Measurements from ENCODE around the gene MTMR11. TPM values are rescaled to one million over a fixed set of nuclear protein-coding genes. Genes with fewer than 3 reads are reported as not detected.

Gene MTMR11, protein sequence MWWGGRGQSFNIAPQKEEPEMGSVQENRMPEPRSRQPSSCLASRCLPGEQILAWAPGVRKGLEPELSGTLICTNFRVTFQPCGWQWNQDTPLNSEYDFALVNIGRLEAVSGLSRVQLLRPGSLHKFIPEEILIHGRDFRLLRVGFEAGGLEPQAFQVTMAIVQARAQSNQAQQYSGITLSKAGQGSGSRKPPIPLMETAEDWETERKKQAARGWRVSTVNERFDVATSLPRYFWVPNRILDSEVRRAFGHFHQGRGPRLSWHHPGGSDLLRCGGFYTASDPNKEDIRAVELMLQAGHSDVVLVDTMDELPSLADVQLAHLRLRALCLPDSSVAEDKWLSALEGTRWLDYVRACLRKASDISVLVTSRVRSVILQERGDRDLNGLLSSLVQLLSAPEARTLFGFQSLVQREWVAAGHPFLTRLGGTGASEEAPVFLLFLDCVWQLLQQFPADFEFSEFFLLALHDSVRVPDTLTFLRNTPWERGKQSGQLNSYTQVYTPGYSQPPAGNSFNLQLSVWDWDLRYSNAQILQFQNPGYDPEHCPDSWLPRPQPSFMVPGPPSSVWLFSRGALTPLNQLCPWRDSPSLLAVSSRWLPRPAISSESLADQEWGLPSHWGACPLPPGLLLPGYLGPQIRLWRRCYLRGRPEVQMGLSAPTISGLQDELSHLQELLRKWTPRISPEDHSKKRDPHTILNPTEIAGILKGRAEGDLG
- total RNA-seq (5.6 and 14.0 TPM in 2 replicates), polyA plus RNA-seq (14.5 and 17.5 TPM in 2 replicates), polyA minus RNA-seq (ENCODE audit: low replicate concordance) (24.2 and 42.0 TPM in 2 replicates)
- polyA plus RNA-seq (2012): 9.8 and 11.7 TPM in 2 replicates

DNA sequence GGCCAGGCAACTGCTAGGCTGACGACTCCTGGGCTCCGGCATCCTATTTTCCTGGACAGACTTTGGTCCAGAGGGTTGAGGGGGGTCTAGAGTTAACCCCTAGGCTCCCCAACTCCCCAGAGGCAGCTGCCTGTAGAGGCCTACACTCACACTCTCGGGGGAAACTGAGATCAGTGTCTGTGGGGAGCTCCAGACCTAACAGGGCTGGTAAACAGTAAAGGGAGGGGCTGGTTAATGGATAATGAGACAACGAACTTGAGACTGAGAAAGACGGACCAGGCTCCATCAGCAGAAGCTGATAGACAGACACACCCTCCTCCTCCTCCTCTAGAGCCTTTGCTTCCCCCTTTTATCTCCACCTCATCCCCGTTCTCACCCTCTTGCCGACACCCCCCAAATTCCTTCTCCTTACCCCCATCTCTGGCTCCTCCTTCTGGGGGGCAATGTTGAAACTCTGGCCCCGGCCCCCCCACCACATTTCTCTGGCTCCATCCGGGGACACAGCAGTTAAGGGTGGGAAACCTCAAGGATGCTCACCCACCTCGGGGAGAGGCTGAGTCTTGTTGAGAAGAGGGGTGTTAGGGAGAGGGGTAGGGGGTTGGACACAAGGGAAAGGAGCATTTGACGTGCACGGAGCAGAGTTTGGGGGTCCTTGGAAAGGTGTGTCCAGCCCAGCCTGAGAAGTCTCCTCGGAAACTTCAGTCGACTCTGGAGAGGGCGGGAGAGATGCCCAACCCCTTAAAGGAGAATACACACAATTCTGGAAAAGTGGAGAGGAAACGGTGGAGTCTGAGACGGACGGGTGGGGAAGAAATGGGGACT, at the start of gene MTMR11:
Gene MTMR11 (minus strand): TSS at position 710 of the 822 bp plus-strand sequence. CDS start 232 bp downstream, at position 478.
- peak within 1 kb of the TSS; percentile 86 for H2AFZ ChIP-seq (ENCODE audit: low read length)
- H3K27ac ChIP-seq (ENCODE audit: insufficient read depth, low read length): peak within 1 kb of the TSS; percentile 49
- peak; percentile 44 to 52 for DNase-seq (ENCODE audit: low read depth in 2 of 2)

DNA sequence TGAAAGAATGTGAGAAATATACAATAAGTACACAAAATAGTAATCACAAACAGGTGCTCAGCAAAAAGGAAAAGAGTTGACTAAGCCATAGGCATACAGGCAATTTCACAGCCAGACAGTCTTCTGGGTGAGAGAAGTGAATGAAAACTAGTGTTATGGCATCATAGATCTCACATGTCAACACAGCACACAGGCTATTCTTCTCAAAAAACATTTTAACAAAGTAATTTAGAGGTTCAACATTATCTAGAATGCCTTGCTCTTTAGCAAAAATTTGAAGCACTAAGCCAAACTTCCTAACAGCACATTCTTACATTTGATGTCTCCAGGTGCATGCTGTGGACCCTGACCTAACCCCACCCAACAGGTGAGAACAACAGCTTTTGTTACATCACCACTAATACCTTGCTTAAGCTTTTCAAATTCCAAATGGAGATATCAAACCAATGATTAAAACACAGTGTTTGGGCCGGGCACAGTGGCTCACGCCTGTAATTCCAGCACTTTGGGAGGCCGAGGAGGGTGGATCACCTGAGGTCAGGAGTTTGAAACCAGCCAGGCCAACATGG, 43.4 kb upstream of the MTMR11 start:
- H3K9me3 ChIP-seq (ENCODE audit: control insufficient read depth, insufficient read depth, low read depth, low read length): no peaks in the 10 kb centered on the region
- H3K36me3 ChIP-seq (ENCODE audit: control insufficient read depth, insufficient read depth, low read length): peaks cover 3% of the 10 kb centered on the region
- H2AFZ ChIP-seq (ENCODE audit: low read length): no peak overlapping the region
- DNase-seq (ENCODE audit: low read depth in 2 of 2): no peak
- H3K4me3 ChIP-seq (replicated peaks in 1 of 4; ENCODE audit: control extremely low read depth in 1 of 4, insufficient read depth in 1 of 4, low read depth in 3 of 4, low read length in 4 of 4): no peak overlapping the region
- no peaks in the 10 kb centered on the region for H3K27me3 ChIP-seq (ENCODE audit: control insufficient read depth, insufficient read depth, low read length)
- H3K4me1 ChIP-seq (ENCODE audit: control insufficient read depth, extremely low read depth, insufficient read depth, low read length): peaks cover 2% of the 10 kb centered on the region
- H3K79me2 ChIP-seq (ENCODE audit: control insufficient read depth, insufficient read depth, low read length): peaks cover 47% of the 10 kb centered on the region
- H3K4me2 ChIP-seq (ENCODE audit: extremely low read depth, insufficient read depth, low read length): no peak overlapping the region
- H4K20me1 ChIP-seq (ENCODE audit: control insufficient read depth, extremely low read depth, insufficient read depth, low read length): peaks cover 3% of the 10 kb centered on the region
- TF ChIP-seq EZH2 (IDR thresholded peaks at IDR 0.05; ENCODE audit: low read length, missing control alignments): no peak
- TF ChIP-seq, protein P1, sequence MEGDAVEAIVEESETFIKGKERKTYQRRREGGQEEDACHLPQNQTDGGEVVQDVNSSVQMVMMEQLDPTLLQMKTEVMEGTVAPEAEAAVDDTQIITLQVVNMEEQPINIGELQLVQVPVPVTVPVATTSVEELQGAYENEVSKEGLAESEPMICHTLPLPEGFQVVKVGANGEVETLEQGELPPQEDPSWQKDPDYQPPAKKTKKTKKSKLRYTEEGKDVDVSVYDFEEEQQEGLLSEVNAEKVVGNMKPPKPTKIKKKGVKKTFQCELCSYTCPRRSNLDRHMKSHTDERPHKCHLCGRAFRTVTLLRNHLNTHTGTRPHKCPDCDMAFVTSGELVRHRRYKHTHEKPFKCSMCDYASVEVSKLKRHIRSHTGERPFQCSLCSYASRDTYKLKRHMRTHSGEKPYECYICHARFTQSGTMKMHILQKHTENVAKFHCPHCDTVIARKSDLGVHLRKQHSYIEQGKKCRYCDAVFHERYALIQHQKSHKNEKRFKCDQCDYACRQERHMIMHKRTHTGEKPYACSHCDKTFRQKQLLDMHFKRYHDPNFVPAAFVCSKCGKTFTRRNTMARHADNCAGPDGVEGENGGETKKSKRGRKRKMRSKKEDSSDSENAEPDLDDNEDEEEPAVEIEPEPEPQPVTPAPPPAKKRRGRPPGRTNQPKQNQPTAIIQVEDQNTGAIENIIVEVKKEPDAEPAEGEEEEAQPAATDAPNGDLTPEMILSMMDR (conservative IDR thresholded peaks at IDR 0.05 in 1 of 2, IDR thresholded peaks at IDR 0.05 in 1 of 2; ENCODE audit: low read depth in 1 of 2, low read length in 2 of 2): no peak
- no peak overlapping the region for H3K27ac ChIP-seq (ENCODE audit: insufficient read depth, low read length)
- H3K9ac ChIP-seq (ENCODE audit: insufficient read depth, low read length): no peak overlapping the region

More for the DNA sequence above, at the start of gene MTMR11:
- TF ChIP-seq, protein P1 (conservative IDR thresholded peaks at IDR 0.05 in 1 of 2, IDR thresholded peaks at IDR 0.05 in 1 of 2; ENCODE audit: low read depth in 1 of 2, low read length in 2 of 2): no peak
- no peak for TF ChIP-seq EZH2 (IDR thresholded peaks at IDR 0.05; ENCODE audit: low read length, missing control alignments)
- no peaks in the 10 kb centered on the region for H3K9me3 ChIP-seq (ENCODE audit: control insufficient read depth, insufficient read depth, low read depth, low read length)
- peak within 1 kb of the TSS; percentile 51 for H3K9ac ChIP-seq (ENCODE audit: insufficient read depth, low read length)
- no peaks in the 10 kb centered on the region for H3K27me3 ChIP-seq (ENCODE audit: control insufficient read depth, insufficient read depth, low read length)
- H3K4me2 ChIP-seq (ENCODE audit: extremely low read depth, insufficient read depth, low read length): peak within 1 kb of the TSS; percentile 91
- H3K4me3 ChIP-seq (replicated peaks in 1 of 4; ENCODE audit: control extremely low read depth in 1 of 4, insufficient read depth in 1 of 4, low read depth in 3 of 4, low read length in 4 of 4): peak within 1 kb of the TSS; percentile 72 to 80 (median 78)
- H4K20me1 ChIP-seq (ENCODE audit: control insufficient read depth, extremely low read depth, insufficient read depth, low read length): no peaks in the 10 kb centered on the region
- H3K79me2 ChIP-seq (ENCODE audit: control insufficient read depth, insufficient read depth, low read length): peaks cover 3% of the 10 kb centered on the region
- no peaks in the 10 kb centered on the region for H3K36me3 ChIP-seq (ENCODE audit: control insufficient read depth, insufficient read depth, low read length)
- H3K4me1 ChIP-seq (ENCODE audit: control insufficient read depth, extremely low read depth, insufficient read depth, low read length): peaks cover 14% of the 10 kb centered on the region
